ENCODE measurements around the gene ZNF835.

DNA sequence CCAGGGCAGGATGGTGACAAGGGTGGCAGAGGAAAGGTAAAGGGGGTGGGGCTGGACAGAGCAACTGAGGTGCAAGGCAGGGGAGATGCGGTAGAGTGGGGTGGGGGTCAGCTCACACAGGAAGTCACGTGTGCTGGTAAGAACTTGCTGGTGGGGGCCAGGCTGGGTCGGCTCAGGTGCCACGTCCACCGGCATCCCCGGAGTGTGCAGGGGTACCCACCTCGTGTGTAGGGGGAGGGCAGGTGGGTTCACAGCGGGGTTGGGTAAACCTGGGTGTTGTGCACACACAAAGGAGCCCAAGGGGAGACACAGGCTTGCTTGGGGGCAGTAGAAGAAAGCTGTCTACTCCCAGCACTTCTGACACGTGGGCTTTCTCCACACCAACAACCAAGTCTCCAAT lies 2.9 kb downstream of the ZNF835 start:
- no peak for TF ChIP-seq CTCF (IDR thresholded peaks at IDR 0.05; ENCODE audit: poor library complexity, severe bottlenecking)
- TF ChIP-seq EP300 (conservative IDR thresholded peaks at IDR 0.05; ENCODE audit: poor library complexity, severe bottlenecking) = no peak
- no peak for TF ChIP-seq SMC3 (conservative IDR thresholded peaks at IDR 0.05; ENCODE audit: poor library complexity)
- TF ChIP-seq EZH2 (IDR thresholded peaks at IDR 0.05; ENCODE audit: borderline replicate concordance, insufficient read depth, low read length, poor library complexity, severe bottlenecking) = no peak
- no peak for TF ChIP-seq RAD21 (conservative IDR thresholded peaks at IDR 0.05)
- TF ChIP-seq REST (IDR thresholded peaks at IDR 0.05; ENCODE audit: borderline replicate concordance) = no peak
- TF ChIP-seq TAF1 (IDR thresholded peaks at IDR 0.05; ENCODE audit: low read depth) = no peak

Measured in neural cell (in vitro differentiated cells).